K562 (cell line): ENCODE results near the gene TMEM208. TPM values are rescaled to one million over a fixed set of nuclear protein-coding genes. Genes with fewer than 3 reads are reported as not detected.

Source experiments
- BRF1 ChIP-seq: IDR thresholded peaks from 3 replicates; pipeline ENCODE4 v1.6.1; 2011; ENCODE audit warnings: borderline replicate concordance, mild to moderate bottlenecking; ENCODE audit not compliant: insufficient read length; ENCODE audit errors: extremely low read depth
- C11orf30 ChIP-seq: fragments of 450-650 bp; IDR thresholded peaks from 2 replicates; pipeline ENCODE4 v1.6.1; 2016; ENCODE audit warnings: low read depth, mild to moderate bottlenecking
- CBX8 ChIP-seq: fragments of 200-600 bp; sonication (generic); IDR thresholded peaks from 2 replicates; pipeline ENCODE4 v1.6.1; 2012; ENCODE audit warnings: borderline replicate concordance, mixed run types, low read depth, mild to moderate bottlenecking, moderate library complexity, mixed read lengths, low read length, control low read depth, inconsistent platforms; ENCODE audit not compliant: poor library complexity, severe bottlenecking; ENCODE audit errors: extremely low read depth
- E2F6 ChIP-seq, 2 experiments: IDR thresholded peaks; 2 replicates each; pipeline ENCODE4 v1.6.1; 2011; ENCODE audit warnings: borderline replicate concordance in 1 of 2, control low read depth in 1 of 2, low read depth in 1 of 2, low read length in 1 of 2, mild to moderate bottlenecking in 1 of 2, mixed read lengths in 1 of 2, moderate library complexity in 1 of 2; ENCODE audit not compliant: insufficient read depth in 1 of 2, insufficient read length in 1 of 2, poor library complexity in 1 of 2, severe bottlenecking in 1 of 2; ENCODE audit errors: extremely low read depth in 1 of 2
- GTF2F1 ChIP-seq: IDR thresholded peaks from 2 replicates; pipeline ENCODE4 v1.6.1; 2011; ENCODE audit warnings: low read depth, low read length, improper control_type of control experiment
- KDM5B ChIP-seq: fragments of 200-600 bp; sonication (generic); IDR thresholded peaks from 2 replicates; pipeline ENCODE4 v1.6.1; 2012; ENCODE audit warnings: low read depth, mild to moderate bottlenecking, moderate library complexity, low read length, control low read depth, inconsistent platforms; ENCODE audit not compliant: insufficient replicate concordance
- L3MBTL2 ChIP-seq: fragments of 450-650 bp; IDR thresholded peaks from 2 replicates; pipeline ENCODE4 v1.6.1; 2016; ENCODE audit warnings: mild to moderate bottlenecking, moderate library complexity
- NFYB ChIP-seq: IDR thresholded peaks from 2 replicates; pipeline ENCODE4 v1.6.1; 2011; ENCODE audit warnings: mild to moderate bottlenecking, moderate library complexity; ENCODE audit not compliant: insufficient read length; ENCODE audit errors: extremely low read depth
- PML ChIP-seq: IDR thresholded peaks from 2 replicates; pipeline ENCODE4 v1.6.1; 2012; ENCODE audit warnings: low read length, inconsistent platforms
- PRPF4 ChIP-seq: fragments of 200-400 bp; formaldehyde crosslinking; IDR thresholded peaks from one replicate; pipeline ENCODE4 v1.6.1; 2017; ENCODE audit warnings: low read length, low read depth, mild to moderate bottlenecking; ENCODE audit not compliant: insufficient read depth, poor library complexity, severe bottlenecking
- RBFOX2 ChIP-seq: fragments of 200-400 bp; formaldehyde crosslinking; IDR thresholded peaks from 2 replicates; pipeline ENCODE4 v1.6.1; 2017; ENCODE audit warnings: low read depth, mild to moderate bottlenecking, low read length, moderate library complexity
- RCOR1 ChIP-seq, 2 experiments: IDR thresholded peaks; 2 replicates each; pipeline ENCODE4 v1.6.1; 2012; ENCODE audit warnings: low read depth in 2 of 2, low read length in 2 of 2, borderline replicate concordance in 1 of 2, improper control_type of control experiment in 1 of 2
- RNF219 ChIP-seq: fragments of 250-450 bp; sonication (Bioruptor Pico); IDR thresholded peaks from 2 replicates; pipeline ENCODE4 v1.5.0; 2022; ENCODE audit warnings: mild to moderate bottlenecking
- SMAD3 ChIP-seq: fragments of 450-650 bp; formaldehyde crosslinking; conservative IDR thresholded peaks from 2 replicates; pipeline ENCODE4 v1.4.0; 2020; ENCODE audit warnings: mild to moderate bottlenecking
- SMAD4 ChIP-seq: fragments of 250-450 bp; sonication (Bioruptor Pico); conservative IDR thresholded peaks from 2 replicates; pipeline ENCODE4 v1.8.0; 2021; ENCODE audit warnings: inconsistent platforms, mild to moderate bottlenecking, moderate library complexity
- TRIM24 ChIP-seq, 2 experiments: fragments of 450-650 bp; IDR thresholded peaks; 2 replicates each; pipeline ENCODE4 v1.6.1; 2016
- YY1 ChIP-seq, 3 experiments: IDR thresholded peaks; 2 replicates each; pipeline ENCODE4 v1.6.1; 2011; ENCODE audit warnings: low read length in 2 of 3, mild to moderate bottlenecking in 2 of 3, moderate library complexity in 2 of 3, borderline replicate concordance in 1 of 3, control low read depth in 1 of 3, low read depth in 1 of 3; ENCODE audit not compliant: insufficient read depth in 3 of 3, insufficient replicate concordance in 2 of 3, control insufficient read depth in 1 of 3, insufficient read length in 1 of 3; ENCODE audit errors: extremely low read depth in 1 of 3
- ZNF561 ChIP-seq: fragments of 450-650 bp; formaldehyde crosslinking; conservative IDR thresholded peaks from 2 replicates; pipeline ENCODE4 v1.4.0; 2020; ENCODE audit warnings: mild to moderate bottlenecking, moderate library complexity
- polyA plus RNA-seq, 8 experiments: library from polyadenylated mRNA; depleted of rRNA in 4 of 8; stranded (reverse) in 5 of 8; unstranded in 3 of 8; fragments of >200 nt; fragmentation: Nextera tagmentation in 2 of 8; fragmentation: Illumina TruSeq in 1 of 8; extraction: Ambion mirVana in 2 of 8; extraction: Trizol in 1 of 8; gene quantifications; 2 replicates each; pipeline versions ENCODE4 v1.2.1 to v1.2.3, GENCODE V29; 2011 to 2014; ENCODE audit warnings: inconsistent platforms in 1 of 8, missing spikeins in 1 of 8
- total RNA-seq, 7 experiments: library from RNA; depleted of rRNA in 6 of 7; stranded (reverse); fragments of >200 nt in 6 of 7; fragmentation: Illumina TruSeq in 2 of 7; extraction: Trizol in 2 of 7; gene quantifications; 2 replicates each; pipeline versions ENCODE4 v1.2.1 to v1.2.3, GENCODE V29; 2011 to 2021; ENCODE audit warnings: low replicate concordance in 1 of 7
- TF ChIP-seq, protein P1 (sequence below): fragments of 450-650 bp; IDR thresholded peaks from 2 replicates; pipeline ENCODE4 v1.7.1; 2018; ENCODE audit warnings: mild to moderate bottlenecking, low read depth; ENCODE audit not compliant: partially characterized antibody

TMEM208 gene
- total and polyA plus RNA-seq, 9 of the 15 experiments (the other 6 are each of a cell fraction or from before 2014, with no cell fraction given), result 31.8 to 239 (median 54.3) TPM

DNA sequence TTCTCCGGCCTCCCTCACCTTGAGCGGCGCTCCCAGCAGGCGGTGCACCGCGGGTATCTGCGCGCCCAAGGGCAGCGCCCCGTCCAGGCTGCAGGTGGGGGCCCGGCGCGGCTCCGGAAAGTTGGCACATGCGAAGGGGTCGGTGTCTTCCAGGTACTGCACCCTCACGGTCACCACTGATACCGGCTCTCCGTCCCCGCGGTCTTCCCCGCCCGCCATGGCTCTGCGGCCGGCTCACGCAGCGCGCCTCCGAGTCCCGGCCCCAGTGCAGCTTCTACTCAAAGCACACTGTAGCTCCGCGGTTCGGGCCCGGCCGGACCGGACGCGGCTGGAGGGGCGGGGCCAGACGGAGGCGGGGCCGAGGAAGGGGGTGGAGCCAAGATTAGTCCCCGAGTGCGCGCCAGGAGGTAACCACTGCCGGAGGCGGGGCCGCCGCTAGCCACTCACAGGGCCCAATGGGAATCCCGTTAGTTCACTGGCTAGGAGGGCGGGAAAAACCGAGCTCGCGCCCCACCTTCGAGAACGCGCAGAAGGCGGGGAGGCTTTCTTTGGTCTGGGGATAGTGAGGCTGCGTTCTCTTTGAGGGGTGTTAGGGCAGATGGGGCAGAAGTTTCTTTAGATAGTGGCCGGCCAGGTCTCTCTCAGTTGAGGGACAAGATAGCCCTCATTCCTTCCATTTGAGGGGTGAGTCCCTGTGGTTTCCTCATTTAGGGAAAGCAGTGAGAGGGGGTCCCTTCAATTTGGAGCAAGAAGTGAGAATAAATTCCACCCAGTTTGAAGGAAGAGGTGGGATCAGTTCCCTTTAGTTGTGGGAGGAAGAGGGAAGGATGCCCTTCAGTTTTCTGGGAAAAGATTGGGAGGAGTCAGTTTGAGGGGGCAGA, 20.5 kb downstream of the TMEM208 start, which contains the start of gene FHOD1 (continued):
- TF ChIP-seq KDM5B (peak; percentile 45), NFYB (peak; percentile 18), CBX8 (no peak), RNF219 (CRISPR knock-in tag) (no peak), PML (peak; percentile 54; the same call in 1 of the 2 replicates), ZNF561 (no peak), C11orf30 (no peak), RBFOX2 (peak; percentile 91), SMAD4 (0 out of 2 replicates have a peak, but pooled peaks have one; percentile 67), YY1 (IDR thresholded peaks at IDR 0.05; ENCODE audit: borderline replicate concordance in 1 of 3, control insufficient read depth in 1 of 3, extremely low read depth in 1 of 3, insufficient read depth in 3 of 3, insufficient read length in 1 of 3, insufficient replicate concordance in 2 of 3, low read depth in 1 of 3, low read length in 2 of 3) (peak in 1 of 3 experiments; percentile 48), BRF1 (no peak), RCOR1 (IDR thresholded peaks at IDR 0.05; ENCODE audit: borderline replicate concordance in 1 of 2, low read depth in 2 of 2, low read length in 2 of 2) (no peak), E2F6 (IDR thresholded peaks at IDR 0.05; ENCODE audit: borderline replicate concordance in 1 of 2, extremely low read depth in 1 of 2, insufficient read depth in 1 of 2, insufficient read length in 1 of 2, low read depth in 1 of 2, low read length in 1 of 2, poor library complexity in 1 of 2, severe bottlenecking in 1 of 2) (peak; percentile 97 to 99), L3MBTL2 (peak; percentile 96), TRIM24 (IDR thresholded peaks at IDR 0.05) (0 out of 4 replicates have a peak, but pooled peaks of 1 of the 2 experiments have one; percentile 3), SMAD3 (no peak), GTF2F1 (peak; percentile 16; the same call in 1 of the 2 replicates), PRPF4 (no peak)
- TF ChIP-seq, protein P1, sequence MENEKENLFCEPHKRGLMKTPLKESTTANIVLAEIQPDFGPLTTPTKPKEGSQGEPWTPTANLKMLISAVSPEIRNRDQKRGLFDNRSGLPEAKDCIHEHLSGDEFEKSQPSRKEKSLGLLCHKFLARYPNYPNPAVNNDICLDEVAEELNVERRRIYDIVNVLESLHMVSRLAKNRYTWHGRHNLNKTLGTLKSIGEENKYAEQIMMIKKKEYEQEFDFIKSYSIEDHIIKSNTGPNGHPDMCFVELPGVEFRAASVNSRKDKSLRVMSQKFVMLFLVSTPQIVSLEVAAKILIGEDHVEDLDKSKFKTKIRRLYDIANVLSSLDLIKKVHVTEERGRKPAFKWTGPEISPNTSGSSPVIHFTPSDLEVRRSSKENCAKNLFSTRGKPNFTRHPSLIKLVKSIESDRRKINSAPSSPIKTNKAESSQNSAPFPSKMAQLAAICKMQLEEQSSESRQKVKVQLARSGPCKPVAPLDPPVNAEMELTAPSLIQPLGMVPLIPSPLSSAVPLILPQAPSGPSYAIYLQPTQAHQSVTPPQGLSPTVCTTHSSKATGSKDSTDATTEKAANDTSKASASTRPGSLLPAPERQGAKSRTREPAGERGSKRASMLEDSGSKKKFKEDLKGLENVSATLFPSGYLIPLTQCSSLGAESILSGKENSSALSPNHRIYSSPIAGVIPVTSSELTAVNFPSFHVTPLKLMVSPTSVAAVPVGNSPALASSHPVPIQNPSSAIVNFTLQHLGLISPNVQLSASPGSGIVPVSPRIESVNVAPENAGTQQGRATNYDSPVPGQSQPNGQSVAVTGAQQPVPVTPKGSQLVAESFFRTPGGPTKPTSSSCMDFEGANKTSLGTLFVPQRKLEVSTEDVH, result peak; percentile 93
